PFSK-1 (cell line): ENCODE measurements around the gene ATP7B.

Experiments
- FOXP2 ChIP-seq: optimal IDR thresholded peaks from 2 replicates; pipeline ENCODE3; 2011; ENCODE audit warnings: borderline replicate concordance, control low read depth, inconsistent platforms; ENCODE audit not compliant: insufficient read depth; ENCODE audit errors: extremely low read length, extremely low read depth
- POLR2AphosphoS5 ChIP-seq: IDR thresholded peaks from 2 replicates; pipeline ENCODE4 v1.6.1; 2012; ENCODE audit warnings: low read depth, mild to moderate bottlenecking, control low read depth, low read length, moderate library complexity
- REST ChIP-seq, 2 experiments: IDR thresholded peaks; 2 replicates each; pipeline versions ENCODE4 v1.6.1 to v1.8.0; 2011 to 2012; ENCODE audit warnings: low read depth in 2 of 2, low read length in 2 of 2, control low read depth in 1 of 2, inconsistent platforms in 1 of 2, mild to moderate bottlenecking in 1 of 2, moderate library complexity in 1 of 2; ENCODE audit not compliant: insufficient read depth in 1 of 2
- SIN3A ChIP-seq: IDR thresholded peaks from 2 replicates; pipeline ENCODE4 v1.6.1; 2012; ENCODE audit warnings: mild to moderate bottlenecking, low read length, moderate library complexity, borderline replicate concordance; ENCODE audit not compliant: insufficient read depth
- TAF1 ChIP-seq: IDR thresholded peaks from 2 replicates; pipeline ENCODE4 v1.6.1; 2012; ENCODE audit warnings: low read length, control low read depth, borderline replicate concordance; ENCODE audit not compliant: insufficient read depth

ATP7B gene

GRCh38 chr13:51955816-51956603, 55.2 kb downstream of the ATP7B start:
- TF ChIP-seq FOXP2 (no peak), POLR2AphosphoS5 (no peak), REST (IDR thresholded peaks at IDR 0.05; ENCODE audit: insufficient read depth in 1 of 2, low read depth in 2 of 2, low read length in 2 of 2) (no peak), TAF1 (no peak), SIN3A (no peak)

- TF ChIP-seq POLR2AphosphoS5 = no peak
- no peak for TF ChIP-seq REST (IDR thresholded peaks at IDR 0.05; ENCODE audit: insufficient read depth in 1 of 2, low read depth in 2 of 2, low read length in 2 of 2)
These were observed 55.9 kb downstream of the ATP7B start for GRCh38 chr13:51955281-51955771.

- TF ChIP-seq REST (IDR thresholded peaks at IDR 0.05; ENCODE audit: insufficient read depth in 1 of 2, low read depth in 2 of 2, low read length in 2 of 2) (no peak), SIN3A (no peak), TAF1 (no peak), POLR2AphosphoS5 (no peak), FOXP2 (no peak)
These were observed 57.7 kb downstream of the ATP7B start for GRCh38 chr13:51953347-51954195.

- no peak for TF ChIP-seq POLR2AphosphoS5
- no peak for TF ChIP-seq FOXP2
- TF ChIP-seq REST (IDR thresholded peaks at IDR 0.05; ENCODE audit: insufficient read depth in 1 of 2, low read depth in 2 of 2, low read length in 2 of 2) = no peak
- no peak for TF ChIP-seq TAF1
- no peak for TF ChIP-seq SIN3A
These were observed 60.5 kb downstream of the ATP7B start for GRCh38 chr13:51950722-51951121.
